Femur (tissue), 1 donor: Measurements from ENCODE around the gene TCF7L2.

Experiments used
- DNase-seq: peaks from one replicate; pipeline ENCODE4 v3.0.0-alpha.2; 2017

TCF7L2 gene

DNA sequence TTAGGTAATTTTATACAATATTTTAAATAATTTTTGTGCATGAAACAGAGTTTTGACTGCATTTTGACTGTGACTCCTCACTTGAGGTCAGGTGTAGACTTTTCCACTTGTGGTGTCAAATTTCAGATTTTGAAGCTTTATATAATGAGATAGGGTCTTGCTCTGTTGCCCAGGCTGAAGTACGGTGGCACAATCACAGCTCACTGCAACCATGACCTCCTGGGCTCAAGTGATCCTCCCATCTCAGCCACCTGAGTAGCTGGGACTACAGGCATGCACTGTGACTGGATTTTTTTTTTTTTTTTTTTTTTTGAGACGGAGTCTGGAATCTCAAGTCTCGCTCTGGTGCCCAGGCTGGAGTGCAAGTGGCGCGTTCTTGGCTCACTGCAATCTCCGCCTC lies 74.9 kb downstream of the TCF7L2 start:
- DNase-seq: no peak

DNA sequence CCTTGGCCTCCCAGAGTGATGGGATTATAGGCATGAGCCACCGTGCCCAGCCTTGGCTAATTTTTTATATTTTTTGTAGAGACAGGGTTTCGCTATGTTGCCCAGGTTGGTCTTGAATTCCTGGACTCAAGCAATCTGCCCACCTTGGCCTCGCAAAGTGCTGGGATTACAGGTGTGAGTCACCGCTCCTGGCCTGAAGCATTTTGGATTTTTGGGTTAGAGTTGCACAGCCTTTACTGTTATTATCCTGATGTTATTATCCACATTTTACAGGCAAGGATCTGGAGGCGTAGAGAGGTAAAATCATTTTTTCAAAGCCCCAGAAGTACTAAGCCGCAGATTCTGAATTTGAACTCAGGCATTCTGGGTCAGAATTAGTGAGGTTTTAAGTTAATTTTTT lies 75.4 kb downstream of the TCF7L2 start:
- DNase-seq: no peak

- DNase-seq: peak; percentile 37
These were observed 76.6 kb downstream of the TCF7L2 start for GRCh38 chr10:113026679-113027078.

DNA sequence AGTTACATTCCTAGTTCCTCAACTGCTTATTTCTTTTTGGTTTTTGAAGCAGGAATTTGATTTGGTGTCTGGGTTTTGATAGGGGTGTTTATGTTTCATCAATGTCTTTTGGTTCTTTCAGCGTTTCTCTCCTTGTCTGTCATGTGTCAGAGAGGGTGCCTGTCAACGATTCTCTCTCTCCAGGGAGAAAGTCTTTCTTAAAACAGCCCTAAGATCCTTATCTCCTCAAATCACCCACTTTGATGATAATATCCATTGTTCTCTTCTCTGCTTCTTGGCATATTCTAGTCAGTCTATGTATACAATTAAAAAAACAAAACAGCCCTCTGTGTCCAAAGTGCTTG lies 77.2 kb downstream of the TCF7L2 start:
- DNase-seq: no peak

- DNase-seq: no peak
These were observed 77.8 kb downstream of the TCF7L2 start for GRCh38 chr10:113027574-113028455.

DNA sequence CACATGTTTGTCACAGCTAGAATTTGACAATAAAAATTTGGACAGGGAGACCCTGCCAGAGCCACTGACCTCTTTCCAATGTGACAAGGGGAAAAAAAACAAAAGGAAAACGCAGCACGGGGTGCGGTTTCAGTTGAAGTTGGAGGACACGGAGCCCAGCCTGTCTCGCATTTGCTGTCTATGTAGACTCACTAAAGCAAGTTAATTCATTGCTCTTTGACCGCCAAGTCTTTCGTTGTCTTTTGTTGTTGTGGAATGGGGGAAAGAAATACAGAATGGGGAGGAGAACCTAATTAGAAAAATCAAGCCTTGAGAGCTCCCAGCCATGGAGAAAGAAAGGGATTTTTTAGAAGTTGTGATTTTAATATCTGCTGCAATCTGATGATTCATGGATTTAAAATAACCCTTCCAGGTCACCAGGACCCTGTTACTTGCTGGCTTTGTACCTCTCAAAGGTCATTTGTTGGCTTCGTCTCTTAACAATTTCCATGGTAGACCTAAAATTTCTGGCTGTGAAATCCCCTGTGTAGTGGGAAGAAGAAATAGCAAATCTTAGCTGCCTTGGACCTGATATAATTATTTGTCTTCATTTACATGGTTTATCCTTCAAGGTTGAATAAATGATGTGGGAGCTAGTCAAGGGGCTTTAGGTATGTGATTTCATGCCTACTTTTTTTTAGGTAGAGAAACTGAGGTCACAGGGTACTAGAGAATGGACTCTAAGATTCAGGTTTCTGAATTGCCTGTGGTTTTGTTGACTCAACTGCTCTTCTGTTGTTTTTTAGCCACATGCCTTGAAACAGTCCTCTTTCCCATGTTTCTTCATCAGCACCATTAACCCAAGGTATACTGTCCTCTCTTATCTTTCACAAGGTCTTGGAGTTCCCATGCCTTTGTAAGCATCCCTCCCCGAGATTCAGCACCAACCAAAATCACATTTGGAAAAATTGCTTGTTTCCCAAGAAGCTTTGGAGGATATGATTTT lies 78.7 kb downstream of the TCF7L2 start:
- DNase-seq: no peak

DNA sequence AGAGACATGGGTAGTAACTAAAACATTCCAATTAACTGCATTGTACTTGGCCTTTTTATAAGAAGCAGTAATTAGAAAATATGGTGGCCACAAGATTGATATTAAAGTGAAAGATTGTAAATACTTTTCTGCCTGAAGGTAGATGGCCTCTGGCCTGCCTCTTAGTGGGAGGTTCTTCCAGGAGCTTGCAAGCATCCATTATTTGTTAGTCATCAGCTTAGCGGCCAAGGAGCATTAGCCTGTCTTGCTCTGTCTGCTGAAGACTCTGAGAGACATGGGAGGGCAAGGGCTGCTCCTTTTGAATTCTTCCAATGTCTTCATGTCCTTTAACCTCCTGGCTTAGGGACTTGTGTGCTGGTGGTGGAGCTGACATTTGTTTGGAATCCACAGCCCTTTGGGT lies 80.4 kb downstream of the TCF7L2 start:
- DNase-seq: no peak

DNA sequence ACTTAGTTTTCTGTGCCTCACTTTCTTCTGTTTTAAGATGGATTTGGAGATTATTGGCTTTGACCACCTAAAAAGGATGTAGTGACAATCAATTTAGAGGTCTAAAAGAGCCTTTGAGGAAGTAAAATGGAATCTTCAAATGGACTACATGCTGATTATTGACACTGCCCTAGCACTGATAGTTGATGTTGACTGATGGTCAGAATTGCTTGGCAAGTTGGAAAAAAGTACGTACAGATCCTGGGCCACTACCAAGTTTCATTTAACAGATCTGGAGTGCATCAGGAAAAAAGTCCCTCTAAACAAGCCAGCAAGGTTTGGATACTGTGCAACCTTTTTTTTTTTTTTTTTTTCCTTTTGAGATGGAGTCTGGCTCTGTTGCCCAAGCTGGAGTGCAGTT lies 81.1 kb downstream of the TCF7L2 start:
- DNase-seq: no peak

DNA sequence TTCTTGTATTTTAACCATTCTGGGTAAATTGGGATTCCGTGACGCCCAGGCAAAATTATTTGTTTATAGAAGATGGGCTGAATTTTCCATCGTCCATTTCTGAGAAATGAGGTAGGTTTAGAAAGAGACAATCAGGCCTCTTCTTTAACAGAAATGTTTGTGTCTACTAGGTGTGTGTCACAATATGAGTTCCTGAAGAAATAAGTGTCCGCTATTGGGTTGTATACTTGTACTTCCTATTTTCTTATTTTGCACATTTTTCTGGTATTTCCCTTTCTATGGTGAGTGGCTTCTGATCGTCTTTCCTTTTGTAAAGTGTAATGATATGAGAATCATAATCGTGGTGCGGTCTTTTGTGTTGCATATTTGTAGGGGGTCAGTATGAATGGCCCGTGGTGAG lies 83.9 kb downstream of the TCF7L2 start:
- DNase-seq: no peak

- no peak for DNase-seq
These were observed 85.8 kb downstream of the TCF7L2 start for GRCh38 chr10:113035732-113036312.

DNA sequence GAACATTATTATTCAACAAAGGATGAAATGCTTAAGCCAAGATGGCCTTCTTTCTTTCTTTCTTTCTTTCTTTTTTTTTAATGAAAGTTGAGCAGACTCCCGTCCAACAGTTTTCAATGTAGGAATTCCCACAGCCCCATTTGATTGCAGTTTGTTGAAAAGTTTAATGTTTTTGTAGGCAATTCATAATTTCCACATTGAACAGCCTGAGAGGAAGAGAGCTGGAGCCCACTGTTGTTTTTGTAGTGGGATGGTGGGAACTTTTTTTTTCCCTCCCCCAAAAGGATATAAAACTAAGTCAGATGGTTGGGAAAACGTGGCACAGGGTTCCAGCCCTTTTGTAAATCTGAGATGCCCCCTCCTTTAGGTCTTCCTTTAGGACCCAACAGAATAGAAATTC lies 86.6 kb downstream of the TCF7L2 start:
- no peak for DNase-seq

- DNase-seq: no peak
These were observed 87.2 kb downstream of the TCF7L2 start for GRCh38 chr10:113037218-113037617.

DNA sequence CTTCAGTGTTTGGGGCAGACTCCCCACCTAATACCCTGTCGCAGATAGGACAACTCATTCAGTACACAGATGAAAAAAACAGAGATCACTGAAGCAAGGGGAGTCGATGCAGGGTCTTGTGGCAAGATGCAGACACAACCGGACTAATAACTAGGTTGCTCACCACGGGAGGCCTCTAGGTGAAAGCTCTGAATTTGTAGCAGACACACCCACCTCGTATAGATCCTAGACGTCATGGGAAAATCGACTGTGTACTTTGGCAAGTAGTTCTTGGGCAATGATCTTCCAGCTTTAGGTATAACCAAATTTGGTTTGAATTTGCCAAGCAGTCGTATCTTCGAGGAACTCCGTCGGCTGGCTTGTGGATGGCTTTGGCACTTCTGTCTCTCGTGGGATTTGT lies 88.1 kb downstream of the TCF7L2 start:
- no peak for DNase-seq

- DNase-seq: no peak
These were observed 88.9 kb downstream of the TCF7L2 start for GRCh38 chr10:113038985-113039384.

DNA sequence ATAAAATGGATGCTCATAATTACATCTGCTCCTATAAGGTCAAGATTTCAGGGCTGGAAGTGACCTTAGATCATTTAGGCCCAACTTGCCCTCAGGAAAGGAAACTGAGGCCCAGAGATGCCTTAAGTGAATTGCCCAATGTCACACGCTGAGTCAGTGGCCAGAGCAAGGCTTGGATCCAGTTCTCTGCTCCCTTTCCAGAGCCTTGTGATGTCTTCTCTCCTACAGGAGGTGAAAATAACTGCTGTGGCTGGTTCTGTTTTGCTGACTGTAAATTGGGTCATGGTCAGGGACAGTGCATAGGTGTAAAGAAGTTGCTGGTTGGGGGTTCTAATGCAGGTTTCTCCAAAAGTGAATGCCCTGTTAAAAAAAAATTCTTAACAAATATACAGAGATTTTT lies 91.3 kb downstream of the TCF7L2 start:
- DNase-seq: no peak

DNA sequence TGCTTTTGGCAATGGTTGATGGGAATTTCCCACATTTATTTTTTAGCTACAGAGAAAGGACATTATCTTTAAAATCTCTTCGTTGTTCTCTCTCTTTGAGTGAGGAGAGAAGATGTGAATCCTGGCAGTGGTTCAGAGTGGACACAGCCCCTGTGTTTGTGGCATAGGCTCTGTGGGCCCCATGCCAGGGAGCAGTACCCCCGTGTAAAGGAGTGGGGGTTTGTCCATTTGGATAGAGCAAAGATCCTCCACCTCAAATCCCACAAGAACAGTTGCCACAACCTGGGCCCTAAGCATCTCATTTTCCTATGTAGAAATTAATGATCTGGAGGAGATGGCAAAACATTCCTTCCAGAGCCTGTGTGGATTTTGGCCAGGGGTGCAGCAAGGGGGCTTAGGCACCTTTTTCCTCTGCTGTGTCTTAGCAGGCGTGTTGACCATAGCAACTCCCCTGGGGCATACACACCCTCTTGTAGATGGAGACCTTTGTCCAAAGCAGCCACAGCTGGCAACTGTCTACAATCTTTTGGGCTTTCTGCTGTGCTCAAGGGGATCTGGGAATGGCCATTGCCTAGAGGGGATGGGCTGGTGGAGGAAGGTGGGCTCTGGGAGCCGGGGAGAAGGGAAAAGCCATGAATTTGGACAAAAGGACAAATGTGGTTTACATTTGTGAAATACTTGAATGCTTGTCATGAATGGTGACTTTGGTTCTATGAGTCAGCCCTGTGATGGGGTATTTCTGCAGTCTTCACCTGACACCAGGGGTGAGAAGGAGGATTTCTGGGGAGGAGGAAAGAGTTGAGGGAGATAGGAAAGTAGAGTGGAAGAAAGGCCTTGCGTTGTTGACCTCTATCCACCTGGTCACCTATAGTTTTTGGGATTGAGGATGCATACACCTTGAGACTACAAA lies 92.0 kb downstream of the TCF7L2 start:
- no peak for DNase-seq

- no peak for DNase-seq
These were observed 92.8 kb downstream of the TCF7L2 start for GRCh38 chr10:113042868-113043267.

GRCh38 chr10:113044016-113044755 lies 94.1 kb downstream of the TCF7L2 start:
- DNase-seq: no peak

DNA sequence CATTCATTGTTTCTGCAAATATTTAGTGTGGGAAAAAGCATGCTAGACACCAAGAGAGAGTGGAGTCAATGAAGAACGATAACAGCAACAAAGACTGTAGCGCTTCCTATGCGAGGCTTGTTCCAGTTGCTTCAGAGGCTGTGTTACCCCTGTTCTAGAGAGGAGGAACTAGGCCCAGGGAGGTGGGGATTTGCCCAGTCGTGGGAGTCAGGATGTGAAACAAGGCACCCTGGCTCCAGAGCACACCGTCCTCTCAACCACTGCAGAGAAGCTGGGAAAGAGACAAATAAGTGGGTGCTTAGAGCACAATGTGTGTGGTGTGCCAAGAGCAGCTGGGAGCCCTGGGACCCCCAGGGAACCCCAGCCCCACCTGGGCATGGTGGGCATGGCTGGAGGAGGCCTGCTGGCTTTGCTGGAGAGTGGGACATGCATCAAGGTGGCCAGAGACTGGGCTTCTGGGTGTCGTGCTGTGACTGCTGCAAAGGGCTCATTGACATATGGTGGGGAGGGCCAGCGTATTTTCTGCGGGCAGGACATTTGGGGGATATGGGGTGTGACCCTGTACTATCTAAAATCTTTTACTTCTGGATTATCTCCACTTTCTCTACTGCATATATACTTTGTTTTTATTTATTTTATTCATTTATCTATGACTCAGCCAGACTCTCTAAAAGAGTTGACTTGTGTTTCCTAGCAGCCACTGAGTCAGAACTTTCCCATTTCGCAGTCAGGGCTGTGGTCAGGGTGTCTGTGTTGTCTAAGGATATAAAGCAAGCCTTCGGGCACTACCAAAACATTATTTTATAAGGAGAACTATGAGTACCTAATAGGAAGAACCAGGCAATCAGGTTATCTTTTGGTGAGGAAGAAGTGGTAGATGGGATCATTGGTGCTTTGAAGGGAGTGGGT lies 95.4 kb downstream of the TCF7L2 start:
- DNase-seq: no peak

- DNase-seq: no peak
These were observed 97.1 kb downstream of the TCF7L2 start for GRCh38 chr10:113047151-113047550.

DNA sequence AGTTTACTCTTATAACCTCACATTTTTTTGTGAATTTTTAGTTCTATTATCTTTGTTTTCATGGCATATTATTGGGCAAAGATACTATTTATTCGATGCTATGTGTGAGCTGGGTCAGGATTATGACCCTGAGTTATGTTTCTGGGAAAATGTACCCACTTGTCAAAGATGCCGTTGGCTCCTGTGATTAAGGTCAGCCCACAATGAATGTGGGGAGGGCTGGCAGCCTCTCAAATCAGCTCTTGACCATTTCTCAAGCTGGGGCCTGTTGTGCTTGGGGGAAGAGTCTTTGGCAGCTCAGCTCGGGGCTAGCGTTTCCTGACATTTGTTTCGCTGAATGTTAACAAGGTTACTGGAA lies 97.5 kb downstream of the TCF7L2 start:
- peak; percentile 67 for DNase-seq
